Activated T-cell treated with anti-CD3 and anti-CD28 coated beads, Interleukin-2, amount 50 U/mL, for 24 hours (primary cell): Measurements from ENCODE around the gene SCAPER.
"Not testable (repeated sequence)": the region's sequence is repeated elsewhere in the genome, so short reads cannot be mapped to it uniquely, and the experiment has no call there.

Experiments
- DNase-seq: peaks from one replicate; pipeline ENCODE4 v3.0.0-alpha.2; 2020
- H3K27ac Mint-ChIP-seq: 2 replicates; pipeline ENCODE4 v1.8.0; 2020; ENCODE audit warnings: mild to moderate bottlenecking, mixed read lengths
- H3K27me3 Mint-ChIP-seq: 2 replicates; pipeline ENCODE4 v1.8.0; 2020; ENCODE audit warnings: mixed read lengths
- H3K36me3 Mint-ChIP-seq: 2 replicates; pipeline ENCODE4 v1.8.0; 2020; ENCODE audit warnings: low read depth, mixed read lengths
- H3K4me1 Mint-ChIP-seq: 2 replicates; pipeline ENCODE4 v1.8.0; 2020; ENCODE audit warnings: low read depth, mixed read lengths
- H3K4me3 Mint-ChIP-seq: 2 replicates; pipeline ENCODE4 v1.8.0; 2020; ENCODE audit warnings: mild to moderate bottlenecking, moderate library complexity, mixed read lengths
- H3K9me3 Mint-ChIP-seq: 2 replicates; pipeline ENCODE4 v1.8.0; 2020; ENCODE audit warnings: mixed read lengths

SCAPER gene

GRCh38 chr15:76732321-76732720 is 172.8 kb downstream of the SCAPER start:
- not testable (repeated sequence) for H3K27me3 Mint-ChIP-seq, H3K27ac Mint-ChIP-seq, DNase-seq, H3K4me1 Mint-ChIP-seq, H3K4me3 Mint-ChIP-seq, H3K9me3 Mint-ChIP-seq
- peaks cover 65% of the 10 kb centered on the region for H3K36me3 Mint-ChIP-seq

GRCh38 chr15:76730262-76730661 is 174.9 kb downstream of the SCAPER start:
- no peak overlapping the region for H3K27ac Mint-ChIP-seq
- H3K9me3 Mint-ChIP-seq, result no peaks in the 10 kb centered on the region
- H3K4me1 Mint-ChIP-seq, result no peaks in the 10 kb centered on the region
- H3K4me3 Mint-ChIP-seq, result no peak overlapping the region
- H3K27me3 Mint-ChIP-seq, result no peaks in the 10 kb centered on the region
- DNase-seq, result no peak
- H3K36me3 Mint-ChIP-seq, result peaks cover 69% of the 10 kb centered on the region

- Mint-ChIP-seq H3K36me3 (peaks cover 52% of the 10 kb centered on the region), H3K4me3 (no peak overlapping the region), H3K9me3 (peaks cover 28% of the 10 kb centered on the region), H3K27ac (no peak overlapping the region), H3K27me3 (no peaks in the 10 kb centered on the region), H3K4me1 (no peaks in the 10 kb centered on the region)
- no peak for DNase-seq
These were observed 186.3 kb downstream of the SCAPER start for GRCh38 chr15:76718863-76719262.

GRCh38 chr15:76714950-76715349 is 190.2 kb downstream of the SCAPER start:
- Mint-ChIP-seq H3K27me3 (no peaks in the 10 kb centered on the region), H3K4me3 (no peak overlapping the region), H3K4me1 (peaks cover 6% of the 10 kb centered on the region), H3K9me3 (peaks cover 26% of the 10 kb centered on the region), H3K36me3 (peaks cover 63% of the 10 kb centered on the region), H3K27ac (no peak overlapping the region)
- no peak for DNase-seq

GRCh38 chr15:76711351-76711827 is 193.8 kb downstream of the SCAPER start:
- Mint-ChIP-seq H3K27ac (no peak overlapping the region), H3K4me3 (no peak overlapping the region), H3K27me3 (no peaks in the 10 kb centered on the region), H3K4me1 (peaks cover 7% of the 10 kb centered on the region), H3K9me3 (peaks cover 16% of the 10 kb centered on the region), H3K36me3 (peaks cover 40% of the 10 kb centered on the region)
- DNase-seq, result no peak

- not testable (repeated sequence) for H3K9me3 Mint-ChIP-seq, DNase-seq, H3K27me3 Mint-ChIP-seq, H3K27ac Mint-ChIP-seq, H3K4me3 Mint-ChIP-seq
- peaks cover 51% of the 10 kb centered on the region for H3K36me3 Mint-ChIP-seq
- H3K4me1 Mint-ChIP-seq, result peaks cover 11% of the 10 kb centered on the region
These were observed 201.1 kb downstream of the SCAPER start for GRCh38 chr15:76704032-76704431.

- no peak for DNase-seq
- Mint-ChIP-seq H3K4me1 (no peaks in the 10 kb centered on the region), H3K36me3 (peaks cover 29% of the 10 kb centered on the region), H3K9me3 (no peaks in the 10 kb centered on the region), H3K27me3 (no peaks in the 10 kb centered on the region), H3K27ac (no peak overlapping the region), H3K4me3 (no peak overlapping the region)
These were observed 208.3 kb downstream of the SCAPER start for GRCh38 chr15:76696840-76697239.

GRCh38 chr15:76692546-76692945 is 212.6 kb downstream of the SCAPER start:
- peaks cover 17% of the 10 kb centered on the region for H3K36me3 Mint-ChIP-seq
- H3K9me3 Mint-ChIP-seq, H3K4me1 Mint-ChIP-seq, DNase-seq, H3K27ac Mint-ChIP-seq, H3K4me3 Mint-ChIP-seq, H3K27me3 Mint-ChIP-seq: not testable (repeated sequence)

GRCh38 chr15:76687592-76687991 is 217.5 kb downstream of the SCAPER start:
- not testable (repeated sequence) for H3K27me3 Mint-ChIP-seq, H3K4me1 Mint-ChIP-seq, H3K4me3 Mint-ChIP-seq, H3K27ac Mint-ChIP-seq, DNase-seq, H3K9me3 Mint-ChIP-seq
- peaks cover 18% of the 10 kb centered on the region for H3K36me3 Mint-ChIP-seq

GRCh38 chr15:76684002-76684401 is 221.1 kb downstream of the SCAPER start:
- H3K27ac Mint-ChIP-seq, result no peak overlapping the region
- no peak overlapping the region for H3K4me3 Mint-ChIP-seq
- no peak for DNase-seq
- peaks cover 26% of the 10 kb centered on the region for H3K36me3 Mint-ChIP-seq
- peaks cover 7% of the 10 kb centered on the region for H3K9me3 Mint-ChIP-seq
- no peaks in the 10 kb centered on the region for H3K4me1 Mint-ChIP-seq
- no peaks in the 10 kb centered on the region for H3K27me3 Mint-ChIP-seq

- H3K36me3 Mint-ChIP-seq, result peaks cover 17% of the 10 kb centered on the region
- peaks cover 3% of the 10 kb centered on the region for H3K9me3 Mint-ChIP-seq
- H3K27me3 Mint-ChIP-seq, result no peaks in the 10 kb centered on the region
- H3K4me3 Mint-ChIP-seq, result no peak overlapping the region
- no peak overlapping the region for H3K27ac Mint-ChIP-seq
- DNase-seq, result no peak
- H3K4me1 Mint-ChIP-seq, result no peaks in the 10 kb centered on the region
These were observed 222.3 kb downstream of the SCAPER start for GRCh38 chr15:76682833-76683232.

- DNase-seq, result no peak
- Mint-ChIP-seq H3K27me3 (no peaks in the 10 kb centered on the region), H3K36me3 (peaks cover 12% of the 10 kb centered on the region), H3K4me3 (no peak overlapping the region), H3K9me3 (peaks cover 3% of the 10 kb centered on the region), H3K27ac (no peak overlapping the region), H3K4me1 (no peaks in the 10 kb centered on the region)
These were observed 222.9 kb downstream of the SCAPER start for GRCh38 chr15:76682259-76682658.

GRCh38 chr15:76678766-76679165 is 226.4 kb downstream of the SCAPER start:
- Mint-ChIP-seq H3K9me3 (peaks cover 3% of the 10 kb centered on the region), H3K27ac (no peak overlapping the region), H3K4me3 (no peak overlapping the region), H3K4me1 (no peaks in the 10 kb centered on the region), H3K27me3 (no peaks in the 10 kb centered on the region), H3K36me3 (peaks cover 12% of the 10 kb centered on the region)
- no peak for DNase-seq

GRCh38 chr15:76674883-76675282 is 230.3 kb downstream of the SCAPER start:
- Mint-ChIP-seq H3K27me3 (no peaks in the 10 kb centered on the region), H3K4me1 (no peaks in the 10 kb centered on the region), H3K4me3 (no peak overlapping the region), H3K27ac (no peak overlapping the region), H3K36me3 (no peaks in the 10 kb centered on the region), H3K9me3 (no peaks in the 10 kb centered on the region)
- DNase-seq, result no peak

- no peak overlapping the region for H3K4me3 Mint-ChIP-seq
- DNase-seq, result no peak
- H3K27me3 Mint-ChIP-seq, result no peaks in the 10 kb centered on the region
- no peak overlapping the region for H3K27ac Mint-ChIP-seq
- H3K36me3 Mint-ChIP-seq, result peaks cover 11% of the 10 kb centered on the region
- H3K4me1 Mint-ChIP-seq, result peaks cover 8% of the 10 kb centered on the region
- no peaks in the 10 kb centered on the region for H3K9me3 Mint-ChIP-seq
These were observed 235.5 kb downstream of the SCAPER start for GRCh38 chr15:76669521-76670207.

- no peak for DNase-seq
- Mint-ChIP-seq H3K9me3 (no peaks in the 10 kb centered on the region), H3K27ac (no peak overlapping the region), H3K27me3 (no peaks in the 10 kb centered on the region), H3K4me1 (peaks cover 8% of the 10 kb centered on the region), H3K4me3 (no peak overlapping the region), H3K36me3 (peaks cover 17% of the 10 kb centered on the region)
These were observed 236.2 kb downstream of the SCAPER start for GRCh38 chr15:76668900-76669299.
